K562 (cell line): ENCODE measurements around the gene TDRKH. TPM values are rescaled to one million over a fixed set of nuclear protein-coding genes. Genes with fewer than 3 reads are reported as not detected.
A peak's percentile ranks its signal among the peaks of the same experiment; 100 is the strongest.

Experiments
- FOXK1 ChIP-seq: sonication (generic); formaldehyde crosslinking; IDR thresholded peaks from 2 replicates; pipeline ENCODE4 v1.8.0; 2022; ENCODE audit warnings: missing genetic modification reagents, mild to moderate bottlenecking, borderline replicate concordance
- HMGXB4 ChIP-seq: sonication (generic); formaldehyde crosslinking; IDR thresholded peaks from 2 replicates; pipeline ENCODE4 v1.8.1; 2023; ENCODE audit warnings: mild to moderate bottlenecking, missing genetic modification reagents
- KAT7 ChIP-seq: sonication (generic); formaldehyde crosslinking; IDR thresholded peaks from 2 replicates; pipeline ENCODE4 v1.8.0; 2022; ENCODE audit warnings: missing genetic modification reagents, mild to moderate bottlenecking, borderline replicate concordance
- KDM1A ChIP-seq, 2 experiments: fragments of 450-650 bp; IDR thresholded peaks; 2 replicates each; pipeline ENCODE4 v1.6.1; 2016; ENCODE audit warnings: mild to moderate bottlenecking in 2 of 2
- NR1H2 ChIP-seq: sonication (generic); formaldehyde crosslinking; IDR thresholded peaks from 2 replicates; pipeline ENCODE4 v1.4.0; 2020; ENCODE audit warnings: mild to moderate bottlenecking, missing genetic modification reagents
- SIN3A ChIP-seq, 2 experiments: fragments of 150-350 bp in 1 of 2; IDR thresholded peaks; 2 replicates each; pipeline ENCODE4 v1.6.1; 2011 to 2016; ENCODE audit warnings: borderline replicate concordance in 2 of 2, low read depth in 2 of 2, low read length in 2 of 2, mild to moderate bottlenecking in 2 of 2, moderate library complexity in 2 of 2; ENCODE audit not compliant: control insufficient read depth in 1 of 2
- SMARCE1 ChIP-seq: fragments of 450-650 bp; IDR thresholded peaks from 2 replicates; pipeline ENCODE4 v1.7.1; 2016; ENCODE audit warnings: mild to moderate bottlenecking
- SPI1 ChIP-seq: IDR thresholded peaks from 2 replicates; pipeline ENCODE4 v1.6.1; 2011; ENCODE audit warnings: low read depth, low read length, control low read depth, borderline replicate concordance
- ZBTB5 ChIP-seq: fragments of 450-650 bp; IDR thresholded peaks from 2 replicates; pipeline ENCODE4 v1.6.1; 2017; ENCODE audit warnings: antibody characterized with exemption
- ZNF263 ChIP-seq: sonication (generic); formaldehyde crosslinking; IDR thresholded peaks from 2 replicates; pipeline ENCODE4 v1.8.0; 2022; ENCODE audit warnings: mild to moderate bottlenecking, missing genetic modification reagents, borderline replicate concordance
- ZNF277 ChIP-seq: fragments of 250-450 bp; sonication (Bioruptor Pico); IDR thresholded peaks from 2 replicates; pipeline ENCODE4 v1.8.0; 2022; ENCODE audit warnings: inconsistent platforms, mild to moderate bottlenecking, moderate library complexity, borderline replicate concordance
- ZNF589 ChIP-seq: fragments of 200-800 bp; sonication (Bioruptor generic); IDR thresholded peaks from 2 replicates; pipeline ENCODE4 v1.6.1; 2016; ENCODE audit warnings: low read depth, missing genetic modification characterization, missing compliant biosample characterization
- polyA plus RNA-seq, 8 experiments: library from polyadenylated mRNA; depleted of rRNA in 4 of 8; stranded (reverse) in 5 of 8; unstranded in 3 of 8; fragments of >200 nt; fragmentation: Nextera tagmentation in 2 of 8; fragmentation: Illumina TruSeq in 1 of 8; extraction: Ambion mirVana in 2 of 8; extraction: Trizol in 1 of 8; gene quantifications; 2 replicates each; pipeline versions ENCODE4 v1.2.1 to v1.2.3, GENCODE V29; 2011 to 2014; ENCODE audit warnings: inconsistent platforms in 1 of 8, missing spikeins in 1 of 8
- total RNA-seq, 7 experiments: library from RNA; depleted of rRNA in 6 of 7; stranded (reverse); fragments of >200 nt in 6 of 7; fragmentation: Illumina TruSeq in 2 of 7; extraction: Trizol in 2 of 7; gene quantifications; 2 replicates each; pipeline versions ENCODE4 v1.2.1 to v1.2.3, GENCODE V29; 2011 to 2021; ENCODE audit warnings: low replicate concordance in 1 of 7
- TF ChIP-seq, protein P1 (sequence below): conservative IDR thresholded peaks from 2 replicates; pipeline ENCODE4 v1.6.1; 2011; ENCODE audit warnings: low read depth, mild to moderate bottlenecking, low read length; ENCODE audit not compliant: control insufficient read depth
- TF ChIP-seq, protein P2 (sequence below), 2 experiments: fragments of 450-650 bp; conservative IDR thresholded peaks; 2 replicates each; pipeline ENCODE4 v1.6.1; 2017; ENCODE audit warnings: mild to moderate bottlenecking in 2 of 2, moderate library complexity in 2 of 2
- TF ChIP-seq, protein P3 (sequence below): fragments of 450-650 bp; IDR thresholded peaks from 2 replicates; pipeline ENCODE4 v1.6.1; 2014; ENCODE audit warnings: low read depth, mild to moderate bottlenecking, moderate library complexity, borderline replicate concordance

The TDRKH gene
- total and polyA plus RNA-seq, 9 of the 15 experiments (the other 6 are each of a cell fraction or from before 2014, with no cell fraction given), result 4.3 to 21.3 (median 8.4) TPM

- TF ChIP-seq, protein P1, sequence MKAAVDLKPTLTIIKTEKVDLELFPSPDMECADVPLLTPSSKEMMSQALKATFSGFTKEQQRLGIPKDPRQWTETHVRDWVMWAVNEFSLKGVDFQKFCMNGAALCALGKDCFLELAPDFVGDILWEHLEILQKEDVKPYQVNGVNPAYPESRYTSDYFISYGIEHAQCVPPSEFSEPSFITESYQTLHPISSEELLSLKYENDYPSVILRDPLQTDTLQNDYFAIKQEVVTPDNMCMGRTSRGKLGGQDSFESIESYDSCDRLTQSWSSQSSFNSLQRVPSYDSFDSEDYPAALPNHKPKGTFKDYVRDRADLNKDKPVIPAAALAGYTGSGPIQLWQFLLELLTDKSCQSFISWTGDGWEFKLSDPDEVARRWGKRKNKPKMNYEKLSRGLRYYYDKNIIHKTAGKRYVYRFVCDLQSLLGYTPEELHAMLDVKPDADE, result 0 out of 2 replicates have a peak, but pooled peaks have one; percentile 52
- TF ChIP-seq SMARCE1 (peak; percentile 57; the same call in 1 of the 2 replicates), KAT7 (no peak; the same call in 1 of the 2 replicates), FOXK1 (CRISPR knock-in tag) (0 out of 2 replicates have a peak, but pooled peaks have one; percentile 64), ZNF263 (CRISPR knock-in tag) (no peak; the same call in 1 of the 2 replicates), ZNF589 (CRISPR knock-in tag) (peak; percentile 90), KDM1A (IDR thresholded peaks at IDR 0.05) (peak; percentile 99), NR1H2 (CRISPR knock-in tag) (no peak), ZBTB5 (no peak), SIN3A (IDR thresholded peaks at IDR 0.05; ENCODE audit: borderline replicate concordance in 2 of 2, control insufficient read depth in 1 of 2, low read depth in 2 of 2, low read length in 2 of 2) (no peak), HMGXB4 (CRISPR knock-in tag) (no peak; the same call in 1 of the 2 replicates), SPI1 (no peak), ZNF277 (no peak)
- TF ChIP-seq, protein P2, sequence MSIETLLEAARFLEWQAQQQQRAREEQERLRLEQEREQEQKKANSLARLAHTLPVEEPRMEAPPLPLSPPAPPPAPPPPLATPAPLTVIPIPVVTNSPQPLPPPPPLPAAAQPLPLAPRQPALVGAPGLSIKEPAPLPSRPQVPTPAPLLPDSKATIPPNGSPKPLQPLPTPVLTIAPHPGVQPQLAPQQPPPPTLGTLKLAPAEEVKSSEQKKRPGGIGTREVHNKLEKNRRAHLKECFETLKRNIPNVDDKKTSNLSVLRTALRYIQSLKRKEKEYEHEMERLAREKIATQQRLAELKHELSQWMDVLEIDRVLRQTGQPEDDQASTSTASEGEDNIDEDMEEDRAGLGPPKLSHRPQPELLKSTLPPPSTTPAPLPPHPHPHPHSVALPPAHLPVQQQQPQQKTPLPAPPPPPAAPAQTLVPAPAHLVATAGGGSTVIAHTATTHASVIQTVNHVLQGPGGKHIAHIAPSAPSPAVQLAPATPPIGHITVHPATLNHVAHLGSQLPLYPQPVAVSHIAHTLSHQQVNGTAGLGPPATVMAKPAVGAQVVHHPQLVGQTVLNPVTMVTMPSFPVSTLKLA (conservative IDR thresholded peaks at IDR 0.05), result peak; percentile 70 to 78; a peak in 3 of 4 replicates
- TF ChIP-seq, protein P3, sequence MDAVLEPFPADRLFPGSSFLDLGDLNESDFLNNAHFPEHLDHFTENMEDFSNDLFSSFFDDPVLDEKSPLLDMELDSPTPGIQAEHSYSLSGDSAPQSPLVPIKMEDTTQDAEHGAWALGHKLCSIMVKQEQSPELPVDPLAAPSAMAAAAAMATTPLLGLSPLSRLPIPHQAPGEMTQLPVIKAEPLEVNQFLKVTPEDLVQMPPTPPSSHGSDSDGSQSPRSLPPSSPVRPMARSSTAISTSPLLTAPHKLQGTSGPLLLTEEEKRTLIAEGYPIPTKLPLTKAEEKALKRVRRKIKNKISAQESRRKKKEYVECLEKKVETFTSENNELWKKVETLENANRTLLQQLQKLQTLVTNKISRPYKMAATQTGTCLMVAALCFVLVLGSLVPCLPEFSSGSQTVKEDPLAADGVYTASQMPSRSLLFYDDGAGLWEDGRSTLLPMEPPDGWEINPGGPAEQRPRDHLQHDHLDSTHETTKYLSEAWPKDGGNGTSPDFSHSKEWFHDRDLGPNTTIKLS, result peak; percentile 25; the same call in 1 of the 2 replicates
These were observed at the start of gene TDRKH (continued) for GRCh38 chr1:151790071-151790939.
